GM12875 (cell line): Measurements from ENCODE around the gene TMC1.
"Not testable (repeated sequence)": the region's sequence is repeated elsewhere in the genome, so short reads cannot be mapped to it uniquely, and the experiment has no call there.

Source experiments
- H3K4me3 ChIP-seq: one replicate; pipeline ENCODE4 v1.5.1; 2011; ENCODE audit warnings: low read depth, low read length, control low read depth
- TF ChIP-seq, protein P1 (sequence below): IDR thresholded peaks from 2 replicates; pipeline ENCODE4 v1.5.1; 2011; ENCODE audit warnings: low read depth, mild to moderate bottlenecking, control low read depth, inconsistent platforms, low read length, moderate library complexity, borderline replicate concordance; ENCODE audit not compliant: insufficient read depth

TMC1 gene

GRCh38 chr9:72856972-72857623 is 335.7 kb downstream of the TMC1 start:
- TF ChIP-seq, protein P1, sequence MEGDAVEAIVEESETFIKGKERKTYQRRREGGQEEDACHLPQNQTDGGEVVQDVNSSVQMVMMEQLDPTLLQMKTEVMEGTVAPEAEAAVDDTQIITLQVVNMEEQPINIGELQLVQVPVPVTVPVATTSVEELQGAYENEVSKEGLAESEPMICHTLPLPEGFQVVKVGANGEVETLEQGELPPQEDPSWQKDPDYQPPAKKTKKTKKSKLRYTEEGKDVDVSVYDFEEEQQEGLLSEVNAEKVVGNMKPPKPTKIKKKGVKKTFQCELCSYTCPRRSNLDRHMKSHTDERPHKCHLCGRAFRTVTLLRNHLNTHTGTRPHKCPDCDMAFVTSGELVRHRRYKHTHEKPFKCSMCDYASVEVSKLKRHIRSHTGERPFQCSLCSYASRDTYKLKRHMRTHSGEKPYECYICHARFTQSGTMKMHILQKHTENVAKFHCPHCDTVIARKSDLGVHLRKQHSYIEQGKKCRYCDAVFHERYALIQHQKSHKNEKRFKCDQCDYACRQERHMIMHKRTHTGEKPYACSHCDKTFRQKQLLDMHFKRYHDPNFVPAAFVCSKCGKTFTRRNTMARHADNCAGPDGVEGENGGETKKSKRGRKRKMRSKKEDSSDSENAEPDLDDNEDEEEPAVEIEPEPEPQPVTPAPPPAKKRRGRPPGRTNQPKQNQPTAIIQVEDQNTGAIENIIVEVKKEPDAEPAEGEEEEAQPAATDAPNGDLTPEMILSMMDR, result peak; percentile 40; the same call in 1 of the 2 replicates
- H3K4me3 ChIP-seq, result no peak overlapping the region

GRCh38 chr9:72857624-72857996 is 336.2 kb downstream of the TMC1 start:
- no peak overlapping the region for H3K4me3 ChIP-seq
- TF ChIP-seq, protein P1, result no peak

DNA sequence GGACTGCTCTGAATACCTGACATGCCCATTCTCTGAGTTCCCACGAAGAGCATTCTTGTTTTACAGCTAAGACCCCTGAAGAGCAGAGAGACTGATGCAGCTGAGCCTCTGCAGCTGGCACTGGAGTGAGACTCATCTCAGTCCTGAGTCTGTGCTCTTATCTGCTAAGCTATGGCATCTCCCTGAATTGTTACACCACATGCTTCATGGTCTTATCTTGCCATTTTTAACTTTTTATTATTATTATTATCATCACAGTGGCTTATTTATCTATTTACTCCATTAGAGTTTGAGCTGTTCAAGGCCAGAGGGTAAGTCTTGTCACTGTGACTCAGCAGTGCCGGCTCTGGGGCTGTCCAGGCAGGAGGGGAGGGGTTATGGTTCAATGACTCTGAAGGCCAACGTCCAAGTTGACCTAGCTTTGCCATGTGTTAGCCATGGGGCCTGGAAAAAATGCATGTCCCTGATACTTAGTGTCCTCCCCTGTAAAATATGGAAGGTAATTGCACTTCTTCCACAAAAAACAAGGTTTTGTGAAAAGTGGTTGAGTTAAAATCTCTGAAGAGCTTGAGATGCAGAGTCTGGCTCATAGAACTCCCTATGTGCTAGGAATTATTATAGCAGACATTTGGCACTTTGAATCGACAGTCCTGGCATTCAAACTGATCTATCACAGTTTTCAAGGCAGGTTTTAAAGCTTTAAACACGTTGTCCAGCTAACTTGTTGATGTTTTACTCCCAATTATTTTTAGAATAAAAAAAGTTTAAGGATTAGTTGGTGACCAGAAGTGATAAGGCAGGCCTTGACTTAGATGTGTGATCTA is 336.9 kb downstream of the TMC1 start:
- TF ChIP-seq, protein P1, result no peak

GRCh38 chr9:72862788-72863187 is 341.4 kb downstream of the TMC1 start:
- not testable (repeated sequence) for H3K4me3 ChIP-seq

More for the DNA sequence above, 336.9 kb downstream of the TMC1 start:
- H3K4me3 ChIP-seq, result no peak overlapping the region

DNA sequence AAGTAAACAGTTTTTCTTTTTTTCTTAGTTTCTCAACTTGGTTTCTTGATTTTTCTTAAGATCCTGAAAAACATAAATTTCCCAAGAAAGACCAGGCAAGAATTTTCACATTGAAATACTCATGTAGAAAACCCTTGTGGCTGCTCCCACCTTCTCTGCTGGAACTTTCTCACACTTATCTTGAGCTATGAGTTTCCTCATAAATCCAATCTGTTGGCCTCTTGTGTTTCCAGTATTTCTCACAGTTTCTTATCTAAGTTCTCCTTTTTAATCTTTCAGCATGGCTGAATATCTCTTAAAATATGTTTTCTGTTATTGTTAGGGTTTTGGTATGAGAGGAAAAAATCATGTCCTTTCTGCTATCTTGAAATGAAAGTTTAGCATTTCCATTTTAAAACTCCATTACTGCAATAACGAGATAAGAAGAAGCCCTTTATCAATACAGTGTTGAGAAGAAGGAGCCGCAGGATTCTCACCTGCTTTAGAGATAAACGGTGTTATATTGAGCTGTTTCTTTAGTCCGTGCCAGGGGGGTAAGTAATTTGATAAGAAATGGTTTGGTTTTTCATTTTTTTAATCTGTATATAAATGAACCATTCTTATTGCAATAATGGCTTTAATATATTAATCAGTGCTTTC is 342.2 kb downstream of the TMC1 start:
- H3K4me3 ChIP-seq, result no peak overlapping the region
- TF ChIP-seq, protein P1, result no peak

- TF ChIP-seq, protein P1, result no peak
- H3K4me3 ChIP-seq, result no peak overlapping the region
These were observed 342.9 kb downstream of the TMC1 start for GRCh38 chr9:72864327-72864726.

- TF ChIP-seq, protein P1, result no peak
- H3K4me3 ChIP-seq, result no peak overlapping the region
These were observed 350.3 kb downstream of the TMC1 start for GRCh38 chr9:72871685-72872084.
